SK-MEL-5 (cell line): ENCODE data around the gene OPN5. TPM values are rescaled to one million over a fixed set of nuclear protein-coding genes. Genes with fewer than 3 reads are reported as not detected.

Experiments used
- DNase-seq: peaks from one replicate; pipeline ENCODE4 v3.0.0-alpha.2; 2016; ENCODE audit warnings: low read depth, low spot score
- in situ Hi-C: cut with HindIII; loops from 2 replicates; pipeline ENCODE4 v1.10.0; 2016; ENCODE audit warnings: low sequenced_read_pairs, high pct_unique_total_duplicates, low pct_unique_long_range_greater_than_20kb
- small RNA-seq, 2 experiments: library from RNA; depleted of rRNA; stranded (forward); fragments of <200 nt; gene quantifications; one replicate each; pipeline ENCODE3, GENCODE V24; 2014
- total RNA-seq: library from RNA; depleted of rRNA; stranded (reverse); fragments of >200 nt; shearing (Covaris generic); gene quantifications from 2 replicates; pipeline ENCODE4 v1.2.3, GENCODE V29; 2014; rRNA removed

The OPN5 gene
- total RNA-seq, 1 experiment from 2014 or later: not detected

- in situ Hi-C loops: no loop called here
- no peak for DNase-seq
Observed at GRCh38 chr6:47836046-47836445, 54.2 kb downstream of the OPN5 start.

- in situ Hi-C loops: no loop called here
- no peak for DNase-seq
Observed at GRCh38 chr6:47836639-47837038, 54.8 kb downstream of the OPN5 start.

DNA sequence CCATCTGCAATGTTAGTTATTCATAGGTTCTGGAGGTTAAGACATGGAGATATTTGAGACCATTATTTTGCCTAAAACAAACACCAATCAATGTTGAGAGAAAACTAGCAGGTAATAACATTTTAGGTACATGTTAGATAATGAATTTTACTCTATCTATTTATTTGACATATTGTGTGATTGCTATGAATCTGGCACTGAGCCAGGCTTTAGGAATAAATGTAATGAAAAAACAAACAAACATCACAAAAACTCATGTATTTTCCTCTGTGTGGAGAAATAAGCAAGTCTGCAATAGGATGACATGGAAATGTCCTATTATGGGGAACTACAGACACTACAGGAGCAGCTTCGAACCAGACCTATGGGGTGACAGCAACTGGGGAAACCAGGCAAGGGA lies 57.8 kb downstream of the OPN5 start:
- in situ Hi-C loops: no loop called here
- DNase-seq: no peak

DNA sequence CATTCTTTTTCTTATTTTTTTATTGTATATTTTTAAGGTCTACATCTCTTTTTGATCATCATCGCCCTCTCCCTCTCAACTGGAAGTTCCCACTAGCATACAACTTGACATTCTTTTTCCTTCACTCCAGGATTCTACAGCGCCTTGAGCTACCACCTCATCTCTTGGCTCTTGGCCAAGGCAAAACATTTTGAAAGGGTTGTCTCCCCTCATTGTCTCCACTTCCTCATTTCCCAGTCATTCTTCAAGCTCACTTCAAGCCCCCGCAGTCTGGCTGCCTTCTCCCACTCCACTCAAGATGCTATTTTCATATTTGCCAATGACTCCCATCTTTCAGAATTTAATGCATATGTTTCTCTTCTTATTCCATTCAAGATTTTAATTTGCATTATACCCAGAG lies 63.0 kb downstream of the OPN5 start:
- no peak for DNase-seq
- in situ Hi-C loops: no loop called here

DNA sequence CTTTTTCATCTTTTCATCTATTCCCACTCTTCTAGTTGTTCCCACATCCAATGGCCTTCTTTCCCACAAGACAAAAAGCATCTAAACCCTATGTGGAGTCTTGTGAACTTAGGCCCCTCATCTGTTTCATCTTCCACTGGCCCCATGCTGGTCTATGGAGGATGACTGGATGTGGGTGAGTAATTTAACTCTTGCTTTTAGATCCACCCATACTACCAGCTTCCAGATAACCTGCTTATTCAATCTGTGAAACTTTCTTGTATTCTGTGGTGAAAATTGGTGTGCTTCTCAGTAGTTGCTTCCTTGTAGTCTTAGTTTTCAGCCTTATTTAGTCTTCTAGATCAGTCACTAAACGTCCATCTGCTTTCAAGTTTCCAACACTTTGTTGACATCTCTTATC lies 64.9 kb downstream of the OPN5 start:
- in situ Hi-C loops: no loop called here
- no peak for DNase-seq

- no peak for DNase-seq
- in situ Hi-C loops: no loop called here
Observed at GRCh38 chr6:47851091-47851490, 69.3 kb downstream of the OPN5 start.

DNA sequence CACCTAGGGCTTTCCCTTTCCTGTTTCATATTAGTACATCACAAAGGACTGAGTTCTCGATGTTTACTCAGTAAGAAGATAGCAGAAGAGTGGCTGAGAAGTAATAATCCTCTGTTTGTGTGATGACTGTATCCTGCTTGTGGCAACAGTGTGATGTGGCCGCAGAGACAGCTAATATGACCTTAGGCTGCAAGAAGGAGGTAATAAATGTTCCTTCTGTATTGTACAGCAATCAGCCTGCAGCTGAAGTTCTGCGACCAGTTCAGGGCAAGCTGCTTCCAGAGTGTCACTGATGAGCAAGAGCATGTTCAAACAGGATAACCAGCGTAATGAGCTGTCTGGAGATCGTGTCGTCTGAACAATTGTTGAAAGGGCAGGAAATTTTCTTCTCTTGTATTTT lies 70.9 kb downstream of the OPN5 start:
- peak; percentile 60 for DNase-seq
- in situ Hi-C loops: no loop called here

GRCh38 chr6:47853766-47854165 lies 71.9 kb downstream of the OPN5 start:
- in situ Hi-C loops: no loop called here
- peak; percentile 41 for DNase-seq

- in situ Hi-C loops: no loop called here
- DNase-seq: no peak
Observed at GRCh38 chr6:47854971-47855370, 73.1 kb downstream of the OPN5 start.

GRCh38 chr6:47859175-47859574 lies 77.3 kb downstream of the OPN5 start:
- DNase-seq: no peak
- in situ Hi-C loops: no loop called here

- no peak for DNase-seq
- in situ Hi-C loops: no loop called here
Observed at GRCh38 chr6:47862731-47863130, 80.9 kb downstream of the OPN5 start.

- no peak for DNase-seq
- in situ Hi-C loops: no loop called here
Observed at GRCh38 chr6:47865206-47865605, 83.4 kb downstream of the OPN5 start.

GRCh38 chr6:47875593-47875992 lies 93.8 kb downstream of the OPN5 start:
- DNase-seq: no peak
- in situ Hi-C loops: no loop called here

Small RNAs within 50 kb of the gene (small RNA-seq; reads per million reads assigned to genes)
- 0 reads per million in 2 experiments for gene RNU1-105P

Other genes starting within 250 kb of the OPN5 start
- gene ADGRF4, start 83.5 kb upstream of the OPN5 start, total RNA-seq: 0.05 and 0.11 TPM in 2 replicates